Adrenal gland (tissue), 5 donors: ENCODE results near the gene KNG1.

Experiments used
- CTCF ChIP-seq, 6 experiments: fragments of 450-650 bp in 4 of 6; fragments of 200-600 bp in 2 of 6; sonication (generic) in 1 of 6; IDR thresholded peaks; 1 replicate in 5 of 6; 2 replicates in 1 of 6; pipeline versions ENCODE4 v1.5.1 to v1.8.0; 2016 to 2021; ENCODE audit warnings: antibody characterized with exemption in 6 of 6, mild to moderate bottlenecking in 2 of 6, moderate library complexity in 1 of 6
- POLR2A ChIP-seq, 2 donors: fragments of 450-650 bp; IDR thresholded peaks; one replicate each; pipeline ENCODE4 v1.6.1; 2017; ENCODE audit warnings: antibody characterized with exemption in 2 of 2, mild to moderate bottlenecking in 2 of 2, moderate library complexity in 1 of 2
- donor health status: DM: no; HTN: no; CAD: no.

GRCh38 chr3:186750316-186750715 lies 33.2 kb downstream of the KNG1 start:
- no peak for TF ChIP-seq CTCF (IDR thresholded peaks at IDR 0.05)
- TF ChIP-seq POLR2A (IDR thresholded peaks at IDR 0.05), result no peak
